GM12864 (cell line): ENCODE results near the gene STYXL2.

Experiments
- DNase-seq: peaks from one replicate; pipeline ENCODE4 v3.0.0-alpha.2; 2011; ENCODE audit warnings: low read depth
- H3K4me3 ChIP-seq: 2 replicates; pipeline ENCODE4 v1.5.1; 2011; ENCODE audit warnings: mild to moderate bottlenecking, low read depth, low read length, control low read depth
- TF ChIP-seq, protein P1 (sequence below): IDR thresholded peaks from 2 replicates; pipeline ENCODE4 v1.5.1; 2011; ENCODE audit warnings: low read depth, mild to moderate bottlenecking, moderate library complexity, low read length, control low read depth, inconsistent platforms; ENCODE audit errors: missing control alignments

The STYXL2 gene

DNA sequence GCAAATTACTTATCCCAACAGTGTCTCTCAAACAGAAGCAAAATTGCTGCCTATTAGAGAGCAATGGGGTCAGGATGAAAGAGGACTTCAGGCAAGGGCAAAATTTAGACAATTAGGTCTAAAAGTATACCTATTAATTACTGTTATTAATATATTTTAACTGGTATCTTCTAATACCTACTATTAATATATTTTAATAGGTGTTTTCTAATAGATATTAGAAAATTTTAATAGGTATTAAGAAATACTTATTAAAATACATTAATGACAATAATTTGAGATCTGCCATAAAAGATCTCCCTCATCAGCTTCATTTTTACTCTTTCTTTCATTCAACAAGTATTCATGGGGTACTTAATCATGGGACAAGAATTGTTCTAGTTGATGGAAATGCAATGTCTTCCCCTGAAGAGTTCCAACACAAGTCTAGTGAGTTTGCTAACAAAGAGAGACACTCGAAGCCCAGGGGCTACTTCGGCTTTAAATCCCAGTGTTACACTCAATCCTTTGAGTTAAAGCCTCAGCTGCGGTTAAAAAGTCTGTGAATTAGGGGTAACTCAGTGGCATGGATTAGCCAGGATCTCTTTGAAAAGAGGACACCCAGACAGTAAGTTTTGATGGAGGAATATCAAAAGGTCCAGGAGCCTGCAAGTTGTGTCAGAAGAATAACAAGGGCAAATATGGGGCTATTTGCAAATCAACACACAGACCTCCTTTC lies 44.1 kb downstream of the STYXL2 start:
- no peak for DNase-seq
- TF ChIP-seq, protein P1, sequence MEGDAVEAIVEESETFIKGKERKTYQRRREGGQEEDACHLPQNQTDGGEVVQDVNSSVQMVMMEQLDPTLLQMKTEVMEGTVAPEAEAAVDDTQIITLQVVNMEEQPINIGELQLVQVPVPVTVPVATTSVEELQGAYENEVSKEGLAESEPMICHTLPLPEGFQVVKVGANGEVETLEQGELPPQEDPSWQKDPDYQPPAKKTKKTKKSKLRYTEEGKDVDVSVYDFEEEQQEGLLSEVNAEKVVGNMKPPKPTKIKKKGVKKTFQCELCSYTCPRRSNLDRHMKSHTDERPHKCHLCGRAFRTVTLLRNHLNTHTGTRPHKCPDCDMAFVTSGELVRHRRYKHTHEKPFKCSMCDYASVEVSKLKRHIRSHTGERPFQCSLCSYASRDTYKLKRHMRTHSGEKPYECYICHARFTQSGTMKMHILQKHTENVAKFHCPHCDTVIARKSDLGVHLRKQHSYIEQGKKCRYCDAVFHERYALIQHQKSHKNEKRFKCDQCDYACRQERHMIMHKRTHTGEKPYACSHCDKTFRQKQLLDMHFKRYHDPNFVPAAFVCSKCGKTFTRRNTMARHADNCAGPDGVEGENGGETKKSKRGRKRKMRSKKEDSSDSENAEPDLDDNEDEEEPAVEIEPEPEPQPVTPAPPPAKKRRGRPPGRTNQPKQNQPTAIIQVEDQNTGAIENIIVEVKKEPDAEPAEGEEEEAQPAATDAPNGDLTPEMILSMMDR = no peak
- no peak overlapping the region for H3K4me3 ChIP-seq

DNA sequence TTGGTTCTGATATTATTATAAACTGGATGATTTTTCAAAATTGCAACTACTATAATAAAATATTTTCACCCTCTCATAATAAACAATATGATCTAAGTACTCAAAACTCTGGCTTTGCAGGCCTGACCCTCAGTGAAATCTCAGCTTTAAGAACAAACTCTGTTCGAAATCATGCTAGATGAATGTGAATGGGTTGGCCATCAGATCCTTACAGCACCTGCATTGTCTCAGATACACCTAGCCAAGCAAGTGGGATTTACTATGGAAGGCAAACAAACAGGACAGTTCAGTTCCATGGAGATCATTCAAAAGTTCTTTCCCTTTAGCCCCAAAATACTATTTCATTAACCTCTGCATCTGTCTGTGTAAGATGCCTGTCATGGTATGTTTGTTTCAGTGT lies 44.8 kb downstream of the STYXL2 start:
- TF ChIP-seq, protein P1 = no peak
- DNase-seq = no peak
- no peak overlapping the region for H3K4me3 ChIP-seq

DNA sequence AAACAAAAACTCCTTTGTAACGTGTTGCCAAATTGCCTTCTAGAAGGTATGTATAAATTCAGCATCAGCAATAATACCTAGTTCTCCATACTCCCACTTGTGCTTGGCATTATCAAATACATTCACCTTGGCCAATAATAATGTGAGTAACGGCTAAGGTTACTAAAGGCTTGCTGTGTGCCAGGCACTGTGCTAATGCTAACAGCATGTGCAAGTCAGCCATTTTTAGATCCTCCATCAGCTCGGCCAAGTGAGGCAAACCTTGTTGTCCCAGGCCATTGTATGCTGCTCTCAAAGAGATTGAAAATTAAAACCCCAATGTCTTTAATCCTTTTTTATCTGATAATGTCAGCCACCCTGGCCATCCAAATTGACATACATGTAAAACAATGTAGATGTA lies 48.1 kb downstream of the STYXL2 start:
- no peak for DNase-seq
- TF ChIP-seq, protein P1 = no peak
- no peak overlapping the region for H3K4me3 ChIP-seq
